Mesodermal cell (in vitro differentiated cells): ENCODE results near the gene SFSWAP.

Experiments
- H3K27ac ChIP-seq: 2 replicates; pipeline ENCODE4 v1.7.0; 2013; ENCODE audit warnings: mild to moderate bottlenecking, low read depth, low read length, moderate library complexity; ENCODE audit not compliant: severe bottlenecking
- H3K36me3 ChIP-seq: 2 replicates; pipeline ENCODE4 v1.7.1; 2013; ENCODE audit warnings: mild to moderate bottlenecking, low read length, moderate library complexity; ENCODE audit not compliant: control insufficient read depth, insufficient read depth
- H3K4me1 ChIP-seq: one replicate; pipeline ENCODE4 v1.7.1; 2013; ENCODE audit warnings: mild to moderate bottlenecking, low read length; ENCODE audit not compliant: insufficient read depth, control insufficient read depth, poor library complexity, severe bottlenecking
- H3K4me3 ChIP-seq: 2 replicates; pipeline ENCODE4 v1.7.0; 2013; ENCODE audit warnings: low read length, control low read depth, mild to moderate bottlenecking; ENCODE audit not compliant: insufficient read depth, poor library complexity, severe bottlenecking; ENCODE audit errors: extremely low read depth
- H3K9me3 ChIP-seq: 2 replicates; pipeline ENCODE4 v1.7.1; 2013; ENCODE audit warnings: mild to moderate bottlenecking, low read length, moderate library complexity; ENCODE audit not compliant: control insufficient read depth
- WGBS, 2 experiments: methylation state at CpG; one replicate each; pipeline ENCODE4 v1.1.5; 2013; ENCODE audit warnings: missing lambda C conversion rate in 2 of 2; ENCODE audit not compliant: insufficient coverage in 2 of 2; 5-methylcytosine and 5-hydroxymethylcytosine counted together

The SFSWAP gene

GRCh38 chr12:131818821-131819585 is 108.1 kb downstream of the SFSWAP start:
- 92% methylated on average over 24 to 29 of the region's 30 CpGs for WGBS, 2 experiments
- H3K4me1 ChIP-seq, result no peaks in the 10 kb centered on the region
- H3K9me3 ChIP-seq, result no peaks in the 10 kb centered on the region
- no peak overlapping the region for H3K4me3 ChIP-seq
- no peak overlapping the region for H3K27ac ChIP-seq
- H3K36me3 ChIP-seq, result no peaks in the 10 kb centered on the region

GRCh38 chr12:131824450-131824849 is 113.6 kb downstream of the SFSWAP start:
- H3K4me1 ChIP-seq, result peaks cover 5% of the 10 kb centered on the region
- H3K27ac ChIP-seq, result no peak overlapping the region
- no peaks in the 10 kb centered on the region for H3K9me3 ChIP-seq
- H3K4me3 ChIP-seq, result no peak overlapping the region
- H3K36me3 ChIP-seq, result no peaks in the 10 kb centered on the region
- WGBS, 2 experiments, result 81 to 93% methylated on average over 5 to 6 of the region's 6 CpGs

- WGBS, 2 experiments, result 92 to 94% methylated on average over 12 to 14 of the region's 18 CpGs
- no peak overlapping the region for H3K4me3 ChIP-seq
- no peaks in the 10 kb centered on the region for H3K9me3 ChIP-seq
- peaks cover 5% of the 10 kb centered on the region for H3K4me1 ChIP-seq
- no peaks in the 10 kb centered on the region for H3K36me3 ChIP-seq
- no peak overlapping the region for H3K27ac ChIP-seq
Observed at GRCh38 chr12:131825146-131825892, 114.4 kb downstream of the SFSWAP start.

- Histone ChIP-seq H3K27ac (no peak overlapping the region), H3K4me3 (no peak overlapping the region), H3K36me3 (no peaks in the 10 kb centered on the region), H3K9me3 (no peaks in the 10 kb centered on the region), H3K4me1 (peaks cover 5% of the 10 kb centered on the region)
- WGBS, 2 experiments, result 90% methylated on average over 23 of the region's 23 CpGs
Observed at GRCh38 chr12:131826097-131826928, 115.4 kb downstream of the SFSWAP start.

GRCh38 chr12:131827961-131828534 is 117.2 kb downstream of the SFSWAP start, which contains the start of gene MMP17:
TSS of gene MMP17 (plus strand) at chr12:131828393. CDS start at chr12:131828495, 102 bp downstream.
- 0 to 1% methylated on average over 59 to 73 of the region's 86 CpGs for WGBS, 2 experiments
- Histone ChIP-seq H3K27ac (no peak within 1 kb of the TSS), H3K4me3 (peak within 1 kb of the TSS; percentile 39)

GRCh38 chr12:131828671-131829355 is 117.9 kb downstream of the SFSWAP start:
- Histone ChIP-seq H3K4me1 (peaks cover 5% of the 10 kb centered on the region), H3K36me3 (no peaks in the 10 kb centered on the region), H3K27ac (no peak overlapping the region), H3K9me3 (no peaks in the 10 kb centered on the region), H3K4me3 (peak overlapping the region; percentile 39)
- WGBS, 2 experiments, result 1 to 2% methylated on average over 54 to 58 of the region's 64 CpGs

More at GRCh38 chr12:131827961-131828534, 117.2 kb downstream of the SFSWAP start, which contains the start of gene MMP17:
- Histone ChIP-seq H3K9me3 (no peaks in the 10 kb centered on the region), H3K36me3 (no peaks in the 10 kb centered on the region), H3K4me1 (peaks cover 5% of the 10 kb centered on the region)

GRCh38 chr12:131829356-131829747 is 118.5 kb downstream of the SFSWAP start:
- WGBS, 2 experiments, result 6 to 9% methylated on average over 20 to 26 of the region's 27 CpGs
- peaks cover 5% of the 10 kb centered on the region for H3K4me1 ChIP-seq
- no peaks in the 10 kb centered on the region for H3K9me3 ChIP-seq
- H3K36me3 ChIP-seq, result no peaks in the 10 kb centered on the region
- H3K27ac ChIP-seq, result no peak overlapping the region
- H3K4me3 ChIP-seq, result peak overlapping the region; percentile 39

GRCh38 chr12:131829791-131830334 is 119.0 kb downstream of the SFSWAP start:
- no peaks in the 10 kb centered on the region for H3K36me3 ChIP-seq
- WGBS, 2 experiments, result 13% methylated on average over 25 of the region's 28 CpGs
- H3K9me3 ChIP-seq, result no peaks in the 10 kb centered on the region
- H3K4me1 ChIP-seq, result peaks cover 5% of the 10 kb centered on the region
- no peak overlapping the region for H3K27ac ChIP-seq
- peak overlapping the region; percentile 39 for H3K4me3 ChIP-seq

GRCh38 chr12:131830335-131830913 is 119.5 kb downstream of the SFSWAP start:
- 0 to 1% methylated on average over 40 to 47 of the region's 50 CpGs for WGBS, 2 experiments
- H3K9me3 ChIP-seq, result no peaks in the 10 kb centered on the region
- peak overlapping the region; percentile 5 for H3K27ac ChIP-seq
- H3K4me1 ChIP-seq, result peaks cover 5% of the 10 kb centered on the region
- no peaks in the 10 kb centered on the region for H3K36me3 ChIP-seq
- H3K4me3 ChIP-seq, result peak overlapping the region; percentile 39
